Loucy (cell line): ENCODE measurements around the gene MORN4.

Experiments
- H2AFZ ChIP-seq: fragments of 200-600 bp; sonication (generic); 2 replicates; pipeline ENCODE4 v1.6.0; 2016; ENCODE audit warnings: antibody characterized with exemption, mild to moderate bottlenecking, low read length, moderate library complexity
- H3F3A ChIP-seq: fragments of 200-600 bp; 2 replicates; pipeline ENCODE4 v1.6.0; 2016; ENCODE audit warnings: antibody characterized with exemption, low read depth, mild to moderate bottlenecking
- H3K27me3 ChIP-seq: fragments of 200-600 bp; sonication (generic); 2 replicates; pipeline ENCODE4 v1.6.1; 2014; ENCODE audit warnings: low read length, mild to moderate bottlenecking; ENCODE audit not compliant: insufficient read depth, poor library complexity, severe bottlenecking
- H3K36me3 ChIP-seq: fragments of 200-600 bp; sonication (generic); 2 replicates; pipeline ENCODE4 v1.6.1; 2016; ENCODE audit warnings: low read length; ENCODE audit not compliant: insufficient read depth
- H3K4me1 ChIP-seq: fragments of 200-600 bp; sonication (generic); 2 replicates; pipeline ENCODE4 v1.5.1; 2014; ENCODE audit warnings: low read length, mild to moderate bottlenecking; ENCODE audit not compliant: insufficient read depth, poor library complexity, severe bottlenecking
- H3K4me2 ChIP-seq: fragments of 200-600 bp; sonication (generic); 2 replicates; pipeline ENCODE4 v1.6.0; 2014; ENCODE audit warnings: antibody characterized with exemption, low read length, low read depth, mild to moderate bottlenecking; ENCODE audit not compliant: poor library complexity, severe bottlenecking
- H3K4me3 ChIP-seq: fragments of 200-600 bp; sonication (generic); 2 replicates; pipeline ENCODE4 v1.5.1; 2014; ENCODE audit warnings: low read length, mild to moderate bottlenecking, mixed read lengths; ENCODE audit not compliant: poor library complexity, severe bottlenecking
- H3K79me2 ChIP-seq: fragments of 200-600 bp; sonication (generic); 2 replicates; pipeline ENCODE4 v1.6.1; 2014; ENCODE audit warnings: low read length; ENCODE audit not compliant: insufficient read depth
- H3K9ac ChIP-seq: fragments of 200-600 bp; sonication (generic); 2 replicates; pipeline ENCODE4 v1.6.0; 2014; ENCODE audit warnings: mild to moderate bottlenecking, low read depth, low read length, moderate library complexity; ENCODE audit not compliant: poor library complexity, severe bottlenecking
- H3K9me2 ChIP-seq: fragments of 200-600 bp; sonication (generic); replicated peaks from 2 replicates; pipeline ENCODE4 v1.6.1; 2016; ENCODE audit warnings: low read depth, low read length, mixed read lengths
- H3K9me3 ChIP-seq: fragments of 200-600 bp; sonication (generic); 2 replicates; pipeline ENCODE4 v1.6.1; 2014; ENCODE audit warnings: mild to moderate bottlenecking, antibody characterized with exemption, low read length, low read depth; ENCODE audit not compliant: insufficient read depth
- H4K20me1 ChIP-seq: fragments of 200-600 bp; sonication (generic); 2 replicates; pipeline ENCODE4 v1.6.0; 2014; ENCODE audit warnings: antibody characterized with exemption, low read length, mild to moderate bottlenecking; ENCODE audit not compliant: insufficient read depth, poor library complexity, severe bottlenecking
- CTCF ChIP-seq: fragments of 200-600 bp; sonication (generic); conservative IDR thresholded peaks from 2 replicates; pipeline ENCODE4 v1.5.1; 2014; ENCODE audit warnings: mild to moderate bottlenecking, antibody characterized with exemption, low read length
- EZH2phosphoT487 ChIP-seq: fragments of 200-600 bp; IDR thresholded peaks from 2 replicates; pipeline ENCODE4 v1.6.1; 2018; ENCODE audit warnings: antibody characterized with exemption, mild to moderate bottlenecking, moderate library complexity, borderline replicate concordance

Gene MORN4

DNA sequence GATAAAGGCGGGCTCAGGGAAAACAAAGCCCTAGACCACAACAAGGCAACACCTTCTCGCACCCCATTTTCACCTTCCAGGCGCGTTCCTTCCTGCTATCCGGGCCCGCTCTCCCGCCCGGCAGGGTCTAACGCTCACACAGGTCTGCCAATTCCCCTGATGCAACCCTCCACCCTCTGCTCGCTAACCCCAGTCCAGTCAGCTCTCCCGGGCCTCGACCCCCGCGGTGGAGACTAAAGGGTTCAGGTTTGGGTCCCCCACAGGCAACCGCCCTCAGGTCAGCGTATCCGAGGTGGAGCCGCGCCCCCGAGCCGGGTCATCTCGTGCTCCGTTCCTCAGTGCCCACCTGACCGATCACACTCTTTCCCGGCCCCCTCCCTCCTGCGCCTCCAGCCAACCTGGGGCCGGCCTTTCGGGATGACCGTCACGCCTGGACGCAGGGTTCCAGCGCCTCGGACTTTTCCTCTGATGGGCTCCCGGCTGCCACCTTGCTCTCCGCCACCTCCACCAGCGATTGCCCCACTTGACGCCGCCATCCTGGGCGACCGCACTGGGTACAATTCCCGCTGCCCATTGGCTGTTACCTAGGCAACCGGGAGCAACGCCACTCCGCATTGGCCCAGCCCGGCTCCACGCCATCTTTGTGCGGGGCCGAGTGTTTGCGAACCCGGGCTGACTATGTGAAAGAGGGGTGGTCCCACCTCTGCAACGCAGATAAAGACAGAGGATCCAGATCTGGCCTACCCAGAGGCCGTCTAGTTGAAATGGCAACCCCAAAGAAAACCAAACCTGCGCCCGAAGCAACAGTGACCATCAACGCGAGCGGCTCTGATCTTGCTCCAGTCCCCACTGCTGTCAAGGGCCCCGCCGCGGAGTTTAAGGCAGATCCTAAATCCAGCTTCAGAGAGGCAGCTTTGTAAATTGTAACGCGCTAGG lies at the start of gene MORN4:
TSS of gene MORN4 (minus strand) at position 552 of the 936 bp plus-strand sequence. CDS start 13,847 bp downstream, outside the sequence.
- H3K79me2 ChIP-seq, result no peaks in the 10 kb centered on the region
- no peak within 1 kb of the TSS for H3K4me3 ChIP-seq
- no peak within 1 kb of the TSS for H3K9ac ChIP-seq
- H4K20me1 ChIP-seq, result no peaks in the 10 kb centered on the region
- H3K9me3 ChIP-seq, result no peaks in the 10 kb centered on the region
- no peaks in the 10 kb centered on the region for H3K9me2 ChIP-seq
- no peaks in the 10 kb centered on the region for H3K36me3 ChIP-seq
- no peaks in the 10 kb centered on the region for H3F3A ChIP-seq
- no peaks in the 10 kb centered on the region for H3K27me3 ChIP-seq
- H3K4me1 ChIP-seq, result no peaks in the 10 kb centered on the region
- H2AFZ ChIP-seq, result no peak within 1 kb of the TSS
- no peak within 1 kb of the TSS for H3K4me2 ChIP-seq
- TF ChIP-seq EZH2phosphoT487 (no peak), CTCF (no peak)

DNA sequence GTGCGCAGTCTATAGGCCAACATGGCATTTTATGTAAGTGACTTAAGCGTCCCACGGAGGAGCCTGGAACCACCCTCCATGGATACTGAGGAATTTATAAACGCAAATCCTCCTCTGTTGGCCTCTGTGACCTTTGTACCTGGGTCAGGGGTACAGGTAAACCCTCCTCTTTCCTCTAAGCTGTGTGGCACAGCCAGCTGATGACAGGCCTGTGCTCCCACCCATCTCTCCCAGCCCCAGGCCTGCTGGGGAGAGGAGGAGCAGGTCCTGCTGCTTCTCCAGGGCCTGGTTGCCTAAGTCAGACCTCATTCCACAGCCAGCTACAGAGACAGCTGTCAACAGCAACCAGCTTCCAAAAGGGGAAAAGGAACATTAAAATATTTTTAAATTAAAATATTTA lies 48.7 kb upstream of the MORN4 start:
- peaks cover 6% of the 10 kb centered on the region; the same call in 1 of the 2 replicates for H3K36me3 ChIP-seq
- no peak overlapping the region for H2AFZ ChIP-seq
- no peaks in the 10 kb centered on the region for H3K27me3 ChIP-seq
- no peaks in the 10 kb centered on the region for H3K79me2 ChIP-seq
- H3K9me2 ChIP-seq, result no peaks in the 10 kb centered on the region
- no peaks in the 10 kb centered on the region for H3F3A ChIP-seq
- H3K4me3 ChIP-seq, result no peak overlapping the region
- TF ChIP-seq EZH2phosphoT487 (no peak), CTCF (no peak)
- H3K4me2 ChIP-seq, result no peak overlapping the region
- peaks cover 13% of the 10 kb centered on the region for H3K4me1 ChIP-seq
- H4K20me1 ChIP-seq, result no peaks in the 10 kb centered on the region
- H3K9ac ChIP-seq, result no peak overlapping the region
- no peaks in the 10 kb centered on the region for H3K9me3 ChIP-seq

- no peaks in the 10 kb centered on the region for H3K27me3 ChIP-seq
- no peaks in the 10 kb centered on the region for H4K20me1 ChIP-seq
Measured at GRCh38 chr10:97679594-97679993, 46.3 kb upstream of the MORN4 start.

More at GRCh38 chr10:97679594-97679993, 46.3 kb upstream of the MORN4 start:
- Histone ChIP-seq H3K9ac (no peak overlapping the region), H2AFZ (no peak overlapping the region), H3K4me1 (peaks cover 9% of the 10 kb centered on the region), H3F3A (no peaks in the 10 kb centered on the region), H3K9me3 (no peaks in the 10 kb centered on the region), H3K4me2 (no peak overlapping the region), H3K4me3 (no peak overlapping the region), H3K36me3 (peaks cover 25% of the 10 kb centered on the region; the same call in 1 of the 2 replicates), H3K9me2 (no peaks in the 10 kb centered on the region), H3K79me2 (no peaks in the 10 kb centered on the region)
- no peak for TF ChIP-seq CTCF
- TF ChIP-seq EZH2phosphoT487, result no peak
